ENCODE data around the gene METTL4. TPM values are rescaled to one million over a fixed set of nuclear protein-coding genes. Genes with fewer than 3 reads are reported as not detected.

Gene METTL4
- total and polyA plus RNA-seq, 2 of the 8 experiments (the other 6 are each of a cell fraction or from before 2014, with no cell fraction given): 8.5 to 11.5 TPM

DNA sequence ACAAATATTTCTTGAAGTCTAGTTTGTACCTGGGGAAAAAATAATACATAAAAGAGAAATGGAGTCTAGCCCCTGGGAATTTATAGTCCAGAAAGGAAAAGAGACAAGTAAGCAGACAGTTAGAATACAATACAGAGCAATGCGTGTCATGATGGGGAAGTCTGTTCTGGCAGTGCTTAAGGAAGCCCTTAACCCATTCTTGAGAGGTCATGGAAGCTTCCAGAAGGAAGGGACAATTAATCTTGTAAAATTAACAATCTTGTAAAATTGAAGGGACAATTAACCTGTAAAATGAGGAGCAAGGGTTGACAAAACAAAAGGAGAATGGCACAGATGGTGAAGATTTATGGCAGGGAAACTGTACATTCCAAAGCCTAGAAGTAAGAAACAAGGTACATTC lies 66.7 kb downstream of the METTL4 start:
- no peaks in the 10 kb centered on the region for H3K27me3 ChIP-seq (replicated peaks in 1 of 4; ENCODE audit: control insufficient read depth in 3 of 4, extremely low read depth in 1 of 4, insufficient read depth in 3 of 4, low read length in 3 of 4)
- POLR2A ChIA-PET (ENCODE audit: partially characterized antibody): no interaction called here
- FAIRE-seq: no peak
- TF ChIP-seq, protein P1, sequence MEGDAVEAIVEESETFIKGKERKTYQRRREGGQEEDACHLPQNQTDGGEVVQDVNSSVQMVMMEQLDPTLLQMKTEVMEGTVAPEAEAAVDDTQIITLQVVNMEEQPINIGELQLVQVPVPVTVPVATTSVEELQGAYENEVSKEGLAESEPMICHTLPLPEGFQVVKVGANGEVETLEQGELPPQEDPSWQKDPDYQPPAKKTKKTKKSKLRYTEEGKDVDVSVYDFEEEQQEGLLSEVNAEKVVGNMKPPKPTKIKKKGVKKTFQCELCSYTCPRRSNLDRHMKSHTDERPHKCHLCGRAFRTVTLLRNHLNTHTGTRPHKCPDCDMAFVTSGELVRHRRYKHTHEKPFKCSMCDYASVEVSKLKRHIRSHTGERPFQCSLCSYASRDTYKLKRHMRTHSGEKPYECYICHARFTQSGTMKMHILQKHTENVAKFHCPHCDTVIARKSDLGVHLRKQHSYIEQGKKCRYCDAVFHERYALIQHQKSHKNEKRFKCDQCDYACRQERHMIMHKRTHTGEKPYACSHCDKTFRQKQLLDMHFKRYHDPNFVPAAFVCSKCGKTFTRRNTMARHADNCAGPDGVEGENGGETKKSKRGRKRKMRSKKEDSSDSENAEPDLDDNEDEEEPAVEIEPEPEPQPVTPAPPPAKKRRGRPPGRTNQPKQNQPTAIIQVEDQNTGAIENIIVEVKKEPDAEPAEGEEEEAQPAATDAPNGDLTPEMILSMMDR (IDR thresholded peaks at IDR 0.05; ENCODE audit: control extremely low read depth in 1 of 3, insufficient read depth in 1 of 3, low read depth in 1 of 3, low read length in 3 of 3): no peak
- TF ChIP-seq RBBP5 (IDR thresholded peaks at IDR 0.05; ENCODE audit: borderline replicate concordance, low read depth, low read length) (no peak), SIRT6 (IDR thresholded peaks at IDR 0.05; ENCODE audit: low read length) (no peak), PHF8 (conservative IDR thresholded peaks at IDR 0.05; ENCODE audit: low read depth, low read length) (no peak), JUND (IDR thresholded peaks at IDR 0.05; ENCODE audit: low read length) (no peak), TAF7 (optimal IDR thresholded peaks at IDR 0.05; ENCODE audit: borderline replicate concordance, low read depth, low read length) (no peak), TEAD4 (IDR thresholded peaks at IDR 0.05; ENCODE audit: low read depth, low read length) (no peak), SRF (IDR thresholded peaks at IDR 0.05; ENCODE audit: low read depth, low read length) (no peak), BCL11A (IDR thresholded peaks at IDR 0.05; ENCODE audit: low read depth in 2 of 2, low read length in 2 of 2) (no peak), FOSL1 (IDR thresholded peaks at IDR 0.05; ENCODE audit: insufficient read depth, low read depth, low read length) (no peak), POU5F1 (IDR thresholded peaks at IDR 0.05; ENCODE audit: low read depth, low read length) (no peak), ZNF274 (IDR thresholded peaks at IDR 0.05; ENCODE audit: borderline replicate concordance, extremely low read depth, low read length) (no peak)
- TF ChIP-seq, protein P2, sequence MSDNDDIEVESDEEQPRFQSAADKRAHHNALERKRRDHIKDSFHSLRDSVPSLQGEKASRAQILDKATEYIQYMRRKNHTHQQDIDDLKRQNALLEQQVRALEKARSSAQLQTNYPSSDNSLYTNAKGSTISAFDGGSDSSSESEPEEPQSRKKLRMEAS (IDR thresholded peaks at IDR 0.05): no peak

More for the DNA sequence above, 66.7 kb downstream of the METTL4 start:
- H3K4me3 ChIP-seq (ENCODE audit: extremely low read depth in 1 of 4, insufficient read depth in 2 of 4, low read depth in 3 of 4, low read length in 4 of 4): no peak overlapping the region
- H3K27ac ChIP-seq (ENCODE audit: low read depth, low read length): no peak overlapping the region
- H2BK5ac ChIP-seq (ENCODE audit: low read depth, low read length): no peak overlapping the region
- H2BK20ac ChIP-seq (ENCODE audit: low read length): no peak overlapping the region
- H3K56ac ChIP-seq (replicated peaks; ENCODE audit: insufficient read length, low read depth, low read length): no peak overlapping the region
- no peaks in the 10 kb centered on the region for H3K23me2 ChIP-seq (ENCODE audit: low read depth, low read length)
- H4K20me1 ChIP-seq (replicated peaks in 1 of 2; ENCODE audit: control insufficient read depth in 1 of 2, insufficient read depth in 2 of 2, low read length in 2 of 2): no peaks in the 10 kb centered on the region
- no peak overlapping the region for H4K8ac ChIP-seq (ENCODE audit: extremely low read depth, insufficient read depth, low read length)
- H3K18ac ChIP-seq (ENCODE audit: extremely low read depth, low read length): no peak overlapping the region
- no peak overlapping the region for H2BK120ac ChIP-seq (replicated peaks; ENCODE audit: low read depth, low read length)
- no peak overlapping the region for H4K5ac ChIP-seq (ENCODE audit: insufficient read length, low read depth, low read length)
- H3K36me3 ChIP-seq (ENCODE audit: control insufficient read depth in 2 of 4, insufficient read depth in 4 of 4, low read length in 3 of 4): no peaks in the 10 kb centered on the region
- no peaks in the 10 kb centered on the region for H3K9me3 ChIP-seq (ENCODE audit: insufficient read depth in 2 of 2, low read depth in 1 of 2, low read length in 1 of 2)
- no peak for DNase-seq (ENCODE audit: low read depth in 1 of 2, low spot score in 2 of 2)
- H3K79me1 ChIP-seq (ENCODE audit: low read depth, low read length): no peaks in the 10 kb centered on the region
- CTCF ChIA-PET (ENCODE audit: partially characterized antibody): no interaction called here
- no peak overlapping the region for H2AK5ac ChIP-seq (ENCODE audit: low read depth, low read length)
- no peaks in the 10 kb centered on the region for H3K4me1 ChIP-seq (replicated peaks in 1 of 4; ENCODE audit: control insufficient read depth in 3 of 4, insufficient read depth in 4 of 4, low read length in 3 of 4)
- H3K14ac ChIP-seq (ENCODE audit: insufficient read length): no peak overlapping the region
- no peak overlapping the region for H3K4me2 ChIP-seq (ENCODE audit: insufficient read depth in 1 of 2, low read depth in 2 of 2, low read length in 2 of 2)
- H4K91ac ChIP-seq (replicated peaks; ENCODE audit: insufficient read length, low read length): no peak overlapping the region
- H2BK15ac ChIP-seq (ENCODE audit: low read length): no peak overlapping the region
- no peak overlapping the region for H3K4ac ChIP-seq (replicated peaks; ENCODE audit: insufficient read length, low read depth, low read length)
- H3K79me2 ChIP-seq (ENCODE audit: control insufficient read depth in 1 of 2, insufficient read depth in 2 of 2, low read length in 2 of 2): no peaks in the 10 kb centered on the region
- no peak overlapping the region for H2BK12ac ChIP-seq (ENCODE audit: low read depth, low read length)
- WGBS, 2 experiments (ENCODE audit: extremely low coverage in 1 of 2, insufficient coverage in 1 of 2, insufficient read length in 1 of 2, insufficient replicate concordance in 2 of 2, low coverage in 1 of 2, low lambda C conversion rate in 2 of 2, missing lambda C conversion rate in 1 of 2): 100% methylated on average over 1 of the region's 1 CpG; no CpG with 5 or more reads in 1 of the 2 experiments
- H2AFZ ChIP-seq (ENCODE audit: low read length): no peak overlapping the region
- no peak overlapping the region for H3K9ac ChIP-seq (replicated peaks in 1 of 4; ENCODE audit: extremely low read depth in 1 of 4, low read depth in 3 of 4, low read length in 3 of 4)
- no peak overlapping the region for H3K23ac ChIP-seq (ENCODE audit: insufficient read length)

Data from H1 (cell line).